ENCODE data around the gene SSTR5. TPM values are rescaled to one million over a fixed set of nuclear protein-coding genes. Genes with fewer than 3 reads are reported as not detected.

Gene SSTR5
- total RNA-seq, 1 experiment from 2014 or later, result not detected

DNA sequence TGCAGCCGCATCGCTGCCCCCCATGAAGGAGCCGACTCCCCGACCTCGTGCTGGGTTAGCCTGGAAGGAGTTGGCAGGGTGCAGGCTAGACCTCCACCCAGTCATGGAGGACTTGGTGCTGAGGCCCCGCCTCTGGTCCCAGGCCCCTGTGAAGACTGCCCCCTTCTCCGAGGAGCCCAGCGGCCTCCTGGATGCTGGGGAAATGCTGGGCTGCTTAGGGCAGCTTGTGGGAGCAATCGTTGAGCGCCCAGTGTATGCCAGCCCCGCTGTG, 1.8 kb downstream of the SSTR5 start:
- H3K9me3 Mint-ChIP-seq (ENCODE audit: low read depth, unreplicated experiment), result no peaks in the 10 kb centered on the region
- peaks cover 96% of the 10 kb centered on the region for H3K27me3 Mint-ChIP-seq (ENCODE audit: unreplicated experiment)
- DNase-seq, result no peak
- H3K4me3 Mint-ChIP-seq (ENCODE audit: low read depth, unreplicated experiment), result no peak overlapping the region
- no TSS peak for BruUV-seq (replicated peaks)
- peaks cover 3% of the 10 kb centered on the region for H3K36me3 Mint-ChIP-seq (ENCODE audit: insufficient read depth, unreplicated experiment)
- CTCF ChIA-PET, result no interaction called here
- intact Hi-C loops (cut with micrococcal nuclease; ENCODE audit: unreplicated experiment), result no loop called here
- no peak overlapping the region for H3K27ac Mint-ChIP-seq (ENCODE audit: unreplicated experiment)
- peaks cover 18% of the 10 kb centered on the region for H3K4me1 Mint-ChIP-seq (ENCODE audit: low read depth, unreplicated experiment)
- TF ChIP-seq, protein P1, sequence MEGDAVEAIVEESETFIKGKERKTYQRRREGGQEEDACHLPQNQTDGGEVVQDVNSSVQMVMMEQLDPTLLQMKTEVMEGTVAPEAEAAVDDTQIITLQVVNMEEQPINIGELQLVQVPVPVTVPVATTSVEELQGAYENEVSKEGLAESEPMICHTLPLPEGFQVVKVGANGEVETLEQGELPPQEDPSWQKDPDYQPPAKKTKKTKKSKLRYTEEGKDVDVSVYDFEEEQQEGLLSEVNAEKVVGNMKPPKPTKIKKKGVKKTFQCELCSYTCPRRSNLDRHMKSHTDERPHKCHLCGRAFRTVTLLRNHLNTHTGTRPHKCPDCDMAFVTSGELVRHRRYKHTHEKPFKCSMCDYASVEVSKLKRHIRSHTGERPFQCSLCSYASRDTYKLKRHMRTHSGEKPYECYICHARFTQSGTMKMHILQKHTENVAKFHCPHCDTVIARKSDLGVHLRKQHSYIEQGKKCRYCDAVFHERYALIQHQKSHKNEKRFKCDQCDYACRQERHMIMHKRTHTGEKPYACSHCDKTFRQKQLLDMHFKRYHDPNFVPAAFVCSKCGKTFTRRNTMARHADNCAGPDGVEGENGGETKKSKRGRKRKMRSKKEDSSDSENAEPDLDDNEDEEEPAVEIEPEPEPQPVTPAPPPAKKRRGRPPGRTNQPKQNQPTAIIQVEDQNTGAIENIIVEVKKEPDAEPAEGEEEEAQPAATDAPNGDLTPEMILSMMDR (IDR thresholded peaks at IDR 0.05; ENCODE audit: unreplicated experiment), result no peak

- H3K27ac Mint-ChIP-seq (ENCODE audit: unreplicated experiment), result no peak overlapping the region
- CTCF ChIA-PET, result no interaction called here
- BruUV-seq (replicated peaks), result no TSS peak
- H3K36me3 Mint-ChIP-seq (ENCODE audit: insufficient read depth, unreplicated experiment), result peaks cover 3% of the 10 kb centered on the region
- no peak for DNase-seq
- H3K9me3 Mint-ChIP-seq (ENCODE audit: low read depth, unreplicated experiment), result no peaks in the 10 kb centered on the region
- peaks cover 18% of the 10 kb centered on the region for H3K4me1 Mint-ChIP-seq (ENCODE audit: low read depth, unreplicated experiment)
- TF ChIP-seq, protein P1 (IDR thresholded peaks at IDR 0.05; ENCODE audit: unreplicated experiment), result no peak
- no peak overlapping the region for H3K4me3 Mint-ChIP-seq (ENCODE audit: low read depth, unreplicated experiment)
- intact Hi-C loops (cut with micrococcal nuclease; ENCODE audit: unreplicated experiment), result no loop called here
- peaks cover 96% of the 10 kb centered on the region for H3K27me3 Mint-ChIP-seq (ENCODE audit: unreplicated experiment)
Measured at GRCh38 chr16:1075546-1075945, 3.0 kb downstream of the SSTR5 start.

DNA sequence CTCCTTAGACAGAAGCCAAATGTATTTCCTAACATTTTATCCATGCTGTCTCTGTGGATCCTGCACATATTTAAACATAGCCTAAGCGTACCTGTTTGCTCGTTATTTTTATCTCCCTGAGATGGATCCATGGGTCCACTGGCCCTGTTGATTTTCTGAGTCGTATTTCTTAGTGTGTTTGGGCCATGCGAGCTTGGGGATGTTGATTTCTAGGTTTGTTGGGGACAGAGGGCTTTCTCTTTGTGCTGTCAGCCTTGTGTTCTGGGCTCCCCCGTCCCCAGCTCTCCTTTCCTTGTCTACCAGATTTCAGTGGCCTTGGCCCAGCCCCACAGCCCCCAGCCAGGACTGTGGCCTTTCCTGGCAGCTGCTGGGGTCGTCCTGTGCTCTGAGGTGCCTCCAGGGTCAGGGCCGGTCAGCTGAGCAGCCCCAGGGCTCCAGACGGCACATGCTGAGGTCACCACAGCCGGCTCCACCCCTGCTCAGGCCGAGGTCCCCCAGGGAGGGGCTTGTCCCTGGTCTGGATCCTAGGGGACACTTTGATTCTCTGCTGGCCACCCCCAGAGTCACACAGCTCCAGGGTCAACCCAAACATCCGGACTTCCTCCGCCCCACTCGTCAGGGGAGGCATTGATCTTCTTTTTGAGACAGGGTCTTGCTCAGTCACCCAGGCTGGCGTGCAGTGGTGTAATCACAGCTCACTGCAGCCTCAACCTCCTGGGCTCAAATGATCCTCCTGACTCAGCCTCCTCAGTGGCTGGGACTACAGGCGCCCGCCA, 4.4 kb downstream of the SSTR5 start:
- DNase-seq, result no peak
- H3K4me1 Mint-ChIP-seq (ENCODE audit: low read depth, unreplicated experiment), result peaks cover 21% of the 10 kb centered on the region
- CTCF ChIA-PET, result no interaction called here
- no peaks in the 10 kb centered on the region for H3K9me3 Mint-ChIP-seq (ENCODE audit: low read depth, unreplicated experiment)
- BruUV-seq (replicated peaks), result no TSS peak
- H3K27ac Mint-ChIP-seq (ENCODE audit: unreplicated experiment), result no peak overlapping the region
- TF ChIP-seq, protein P1 (IDR thresholded peaks at IDR 0.05; ENCODE audit: unreplicated experiment), result no peak
- intact Hi-C loops (cut with micrococcal nuclease; ENCODE audit: unreplicated experiment), result no loop called here
- peaks cover 3% of the 10 kb centered on the region for H3K36me3 Mint-ChIP-seq (ENCODE audit: insufficient read depth, unreplicated experiment)
- no peak overlapping the region for H3K4me3 Mint-ChIP-seq (ENCODE audit: low read depth, unreplicated experiment)
- peaks cover 94% of the 10 kb centered on the region for H3K27me3 Mint-ChIP-seq (ENCODE audit: unreplicated experiment)

- TF ChIP-seq, protein P1 (IDR thresholded peaks at IDR 0.05; ENCODE audit: unreplicated experiment), result no peak
- Mint-ChIP-seq H3K9me3 (ENCODE audit: low read depth, unreplicated experiment) (no peaks in the 10 kb centered on the region), H3K27ac (ENCODE audit: unreplicated experiment) (no peak overlapping the region), H3K4me1 (ENCODE audit: low read depth, unreplicated experiment) (peaks cover 29% of the 10 kb centered on the region), H3K27me3 (ENCODE audit: unreplicated experiment) (peaks cover 99% of the 10 kb centered on the region), H3K4me3 (ENCODE audit: low read depth, unreplicated experiment) (no peak overlapping the region), H3K36me3 (ENCODE audit: insufficient read depth, unreplicated experiment) (peaks cover 3% of the 10 kb centered on the region)
- CTCF ChIA-PET, result interaction anchor here (1.0 to 1.2 kb wide), 2 partner anchors 19 to 21 kb away, joined by 3 to 6 read pairs; no protein-coding TSS in a partner anchor
- BruUV-seq (replicated peaks), result no TSS peak
- no peak for DNase-seq
- intact Hi-C loops (cut with micrococcal nuclease; ENCODE audit: unreplicated experiment), result no loop called here
Measured at GRCh38 chr16:1077877-1078578, 5.5 kb downstream of the SSTR5 start.
